ENCODE results near the gene ACVR1B. TPM values are rescaled to one million over a fixed set of nuclear protein-coding genes. Genes with fewer than 3 reads are reported as not detected.

The ACVR1B gene
- total and polyA plus RNA-seq, 2 of the 8 experiments (the other 6 are each of a cell fraction or from before 2014, with no cell fraction given): 16.0 to 19.2 TPM

DNA sequence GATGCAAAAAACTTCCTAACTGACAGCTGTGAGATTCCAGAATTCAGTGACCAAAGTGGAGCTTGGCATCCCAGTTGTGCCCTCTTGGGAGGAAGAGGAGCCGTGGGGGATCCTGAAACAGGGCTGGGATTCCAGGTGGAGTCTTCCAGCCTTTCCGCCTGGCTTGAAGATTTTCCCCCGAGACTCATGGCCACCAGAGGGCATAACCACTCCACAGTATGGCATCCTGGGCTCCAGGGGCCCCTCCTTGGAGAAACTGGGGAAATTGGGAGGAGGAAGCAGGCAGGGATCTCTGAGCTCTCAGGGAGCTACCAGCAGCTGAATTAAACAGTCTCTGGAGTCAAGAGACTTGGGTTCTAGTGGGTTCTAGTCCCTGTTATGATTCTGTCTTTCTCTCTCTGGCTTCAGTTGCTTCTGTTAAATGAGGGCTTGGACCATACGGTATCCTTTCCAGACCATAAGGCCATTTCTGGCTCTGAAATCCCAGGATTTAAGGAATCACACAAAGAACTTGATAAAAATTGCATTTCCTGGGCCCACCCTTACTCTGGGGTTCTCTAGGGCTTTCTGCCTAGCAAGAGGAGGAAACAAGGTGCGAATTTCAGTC lies 52.6 kb downstream of the ACVR1B start:
- Histone ChIP-seq H3K79me2 (ENCODE audit: control insufficient read depth in 1 of 2, insufficient read depth in 2 of 2, low read length in 2 of 2) (no peaks in the 10 kb centered on the region), H3K9me3 (ENCODE audit: insufficient read depth in 2 of 2, low read depth in 1 of 2, low read length in 1 of 2) (no peaks in the 10 kb centered on the region), H3K27me3 (replicated peaks in 1 of 4; ENCODE audit: control insufficient read depth in 3 of 4, extremely low read depth in 1 of 4, insufficient read depth in 3 of 4, low read length in 3 of 4) (peaks cover 19 to 47% (median 44%) of the 10 kb centered on the region in 4 experiments), H3K27ac (ENCODE audit: low read depth, low read length) (no peak overlapping the region), H4K20me1 (replicated peaks in 1 of 2; ENCODE audit: control insufficient read depth in 1 of 2, insufficient read depth in 2 of 2, low read length in 2 of 2) (no peaks in the 10 kb centered on the region), H3K14ac (ENCODE audit: insufficient read length) (no peak overlapping the region), H2BK20ac (ENCODE audit: low read length) (no peak overlapping the region; the same call in 1 of the 2 replicates), H3K18ac (ENCODE audit: extremely low read depth, low read length) (no peak overlapping the region), H3K4me3 (ENCODE audit: extremely low read depth in 1 of 4, insufficient read depth in 2 of 4, low read depth in 3 of 4, low read length in 4 of 4) (no peak overlapping the region), H2AK5ac (ENCODE audit: low read depth, low read length) (no peak overlapping the region), H3K9ac (replicated peaks in 1 of 4; ENCODE audit: extremely low read depth in 1 of 4, low read depth in 3 of 4, low read length in 3 of 4) (no peak overlapping the region), H2BK120ac (replicated peaks; ENCODE audit: low read depth, low read length) (no peak overlapping the region), H3K23ac (ENCODE audit: insufficient read length) (no peak overlapping the region), H2BK15ac (ENCODE audit: low read length) (no peak overlapping the region), H3K56ac (replicated peaks; ENCODE audit: insufficient read length, low read depth, low read length) (no peak overlapping the region), H2AFZ (ENCODE audit: low read length) (no peak overlapping the region), H3K79me1 (ENCODE audit: low read depth, low read length) (no peaks in the 10 kb centered on the region), H4K91ac (replicated peaks; ENCODE audit: insufficient read length, low read length) (no peak overlapping the region), H2BK5ac (ENCODE audit: low read depth, low read length) (no peak overlapping the region), H3K36me3 (ENCODE audit: control insufficient read depth in 2 of 4, insufficient read depth in 4 of 4, low read length in 3 of 4) (no peaks in the 10 kb centered on the region; a peak in 1 of 8 replicates), H3K4ac (replicated peaks; ENCODE audit: insufficient read length, low read depth, low read length) (no peak overlapping the region), H3K4me1 (replicated peaks in 1 of 4; ENCODE audit: control insufficient read depth in 3 of 4, insufficient read depth in 4 of 4, low read length in 3 of 4) (peaks cover 0 to 16% (median 8%) of the 10 kb centered on the region in 4 experiments; a peak in 6 of 7 replicates), H3K23me2 (ENCODE audit: low read depth, low read length) (peaks cover 10% of the 10 kb centered on the region; the same call in 1 of the 2 replicates), H2BK12ac (ENCODE audit: low read depth, low read length) (no peak overlapping the region), H3K4me2 (ENCODE audit: insufficient read depth in 1 of 2, low read depth in 2 of 2, low read length in 2 of 2) (no peak overlapping the region), H4K5ac (ENCODE audit: insufficient read length, low read depth, low read length) (no peak overlapping the region), H4K8ac (ENCODE audit: extremely low read depth, insufficient read depth, low read length) (no peak overlapping the region)
- FAIRE-seq: no peak
- CTCF ChIA-PET (ENCODE audit: partially characterized antibody): interaction anchor here (0.6 to 38.2 kb wide), 34 partner anchors 8 to 1753 kb away, joined by 3 to 1249 read pairs (median 4); partner anchors contain the start of genes ATG101, NR4A1 and SMIM41
- POLR2A ChIA-PET (ENCODE audit: partially characterized antibody): interaction anchor here (0.8 to 6.5 kb wide), 11 partner anchors 10 to 140 kb away, joined by 3 to 62 read pairs (median 4); partner anchors contain the start of gene SMIM41
- peak in 1 of 2 experiments; percentile 81 for DNase-seq (ENCODE audit: low read depth in 1 of 2, low spot score in 2 of 2)
- WGBS, 2 experiments (ENCODE audit: extremely low coverage in 1 of 2, insufficient coverage in 1 of 2, insufficient read length in 1 of 2, insufficient replicate concordance in 2 of 2, low coverage in 1 of 2, low lambda C conversion rate in 2 of 2, missing lambda C conversion rate in 1 of 2): 65% methylated on average over 5 of the region's 5 CpGs; no CpG with 5 or more reads in 1 of the 2 experiments
- no peak for TF ChIP-seq SIX5 (IDR thresholded peaks at IDR 0.05; ENCODE audit: low read depth, low read length)
- no peak for TF ChIP-seq CTBP2 (IDR thresholded peaks at IDR 0.05; ENCODE audit: borderline replicate concordance, insufficient read depth, insufficient read length, low read length)
- no peak for TF ChIP-seq TAF1 (IDR thresholded peaks at IDR 0.05; ENCODE audit: low read depth, low read length)
- TF ChIP-seq YY1 (IDR thresholded peaks at IDR 0.05; ENCODE audit: low read depth, low read length): no peak
- TF ChIP-seq KDM4A (IDR thresholded peaks at IDR 0.05; ENCODE audit: low read depth, low read length, severe bottlenecking): no peak
- TF ChIP-seq MAX (IDR thresholded peaks at IDR 0.05): no peak
- TF ChIP-seq BCL11A (IDR thresholded peaks at IDR 0.05; ENCODE audit: low read depth in 2 of 2, low read length in 2 of 2): no peak
- no peak for TF ChIP-seq E2F6 (IDR thresholded peaks at IDR 0.05)
- TF ChIP-seq SIN3A (conservative IDR thresholded peaks at IDR 0.05 in 1 of 2, IDR thresholded peaks at IDR 0.05 in 1 of 2; ENCODE audit: low read depth in 1 of 2, low read length in 2 of 2): no peak
- TF ChIP-seq SRF (IDR thresholded peaks at IDR 0.05; ENCODE audit: low read depth, low read length): no peak
- TF ChIP-seq NANOG (IDR thresholded peaks at IDR 0.05; ENCODE audit: insufficient read depth, low read depth, low read length, poor library complexity, severe bottlenecking): no peak
- no peak for TF ChIP-seq CHD2 (IDR thresholded peaks at IDR 0.05; ENCODE audit: low read length)
